WI38 (cell line): ENCODE data around the gene MSI2.

Source experiments
- H3K4me3 ChIP-seq: 2 replicates; pipeline ENCODE4 v1.5.1; 2011; ENCODE audit warnings: low read depth, mild to moderate bottlenecking, control low read depth, low read length
- CTCF ChIP-seq: IDR thresholded peaks from 2 replicates; pipeline ENCODE4 v1.5.1; 2012; ENCODE audit warnings: low read depth, mild to moderate bottlenecking, control low read depth, low read length

MSI2 gene

GRCh38 chr17:57623620-57624019 lies 367.3 kb downstream of the MSI2 start:
- TF ChIP-seq CTCF = no peak
- H3K4me3 ChIP-seq = no peak overlapping the region

DNA sequence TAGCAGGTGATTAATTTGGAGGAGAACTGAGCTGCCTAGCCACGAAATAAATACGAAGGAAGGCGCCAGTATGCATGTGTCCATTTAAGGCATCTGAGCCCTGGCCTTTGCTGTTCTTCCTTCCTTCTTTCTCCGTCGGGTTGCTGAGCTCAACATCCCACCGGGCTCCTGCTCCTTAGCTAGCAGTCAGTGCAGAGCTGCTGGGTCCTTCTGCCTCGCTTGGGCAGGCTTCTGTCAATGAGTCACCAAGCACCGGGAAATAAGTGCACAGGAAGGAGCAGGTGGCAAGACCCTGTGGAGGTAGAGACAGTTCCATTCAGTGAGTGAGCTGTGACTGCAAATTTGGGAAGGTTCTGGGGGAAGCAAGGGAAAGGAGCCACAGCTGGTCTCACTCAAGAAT lies 368.1 kb downstream of the MSI2 start:
- TF ChIP-seq CTCF = no peak
- H3K4me3 ChIP-seq = no peak overlapping the region

DNA sequence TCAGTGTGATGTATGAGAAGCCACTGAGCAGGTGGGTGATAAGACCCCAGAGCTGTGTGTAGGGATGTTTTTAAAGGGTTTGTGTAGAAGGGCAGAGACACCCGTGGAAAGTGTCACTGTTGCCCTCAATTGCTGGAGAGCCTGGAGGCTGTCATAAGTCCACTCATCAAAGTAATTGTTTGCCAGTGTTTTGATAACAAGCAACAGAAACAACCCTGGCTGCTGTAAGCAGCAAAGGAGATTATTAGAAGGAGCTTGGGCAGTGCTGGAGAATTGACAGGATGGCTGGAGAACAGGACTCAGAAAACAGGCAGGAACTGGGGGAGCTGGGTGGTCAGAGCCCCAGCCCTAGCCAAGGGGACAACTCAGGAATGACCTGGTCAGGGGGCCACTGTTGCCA lies 369.2 kb downstream of the MSI2 start:
- no peak overlapping the region for H3K4me3 ChIP-seq
- TF ChIP-seq CTCF = no peak

GRCh38 chr17:57625957-57626356 lies 369.6 kb downstream of the MSI2 start:
- TF ChIP-seq CTCF = no peak
- H3K4me3 ChIP-seq = no peak overlapping the region

DNA sequence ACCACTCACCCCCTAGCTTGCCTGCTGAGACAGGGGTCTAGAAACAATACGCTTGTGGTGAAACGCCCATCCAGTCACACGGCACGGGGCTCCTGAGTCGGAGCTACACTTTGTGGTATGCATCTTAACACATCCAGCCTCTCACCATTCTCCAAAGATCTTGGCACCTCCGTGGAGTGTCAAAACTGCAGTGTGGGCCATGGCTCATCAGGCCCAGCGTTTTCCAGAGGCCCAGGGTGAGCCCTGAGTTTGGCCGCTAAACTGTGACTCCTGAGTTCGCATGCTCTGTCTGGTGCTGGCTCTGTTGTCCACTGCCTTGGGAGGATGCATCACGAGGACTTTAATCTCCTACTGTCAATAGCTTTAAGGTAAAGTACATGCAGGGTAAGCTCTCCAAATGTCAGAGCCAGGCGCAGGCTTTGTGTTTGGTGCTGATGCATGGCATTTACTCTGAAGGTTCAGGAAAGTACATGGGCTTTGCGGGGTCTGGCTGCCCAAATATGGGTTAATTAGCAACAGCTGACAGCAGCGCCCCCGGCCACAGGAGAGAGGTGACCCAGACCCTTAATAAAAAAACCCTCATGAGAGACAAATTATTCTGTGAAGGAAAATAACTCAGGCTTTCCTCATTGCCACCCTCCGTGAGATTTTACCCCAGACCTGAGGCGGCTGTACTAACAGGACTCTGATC lies 370.3 kb downstream of the MSI2 start:
- no peak overlapping the region for H3K4me3 ChIP-seq
- no peak for TF ChIP-seq CTCF

DNA sequence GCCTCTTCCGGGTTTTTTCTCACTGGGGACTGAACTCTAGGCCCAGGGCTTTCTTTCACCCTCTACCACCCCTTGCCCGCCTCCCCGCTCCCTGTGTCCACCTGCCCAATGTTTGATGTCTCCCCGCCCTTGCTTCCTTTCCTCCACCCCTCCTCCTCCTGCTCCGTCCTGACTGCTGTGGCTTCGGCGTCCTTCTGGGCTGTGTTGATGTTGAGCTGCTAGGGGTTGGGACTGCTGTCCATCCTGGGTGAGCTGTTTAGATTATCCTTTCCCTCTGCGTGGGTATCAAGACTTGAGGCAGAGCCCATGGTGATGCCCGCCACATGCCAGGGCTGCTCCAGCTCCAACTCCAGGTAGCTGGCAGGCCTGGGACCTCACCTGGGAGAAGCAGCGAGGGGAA lies 371.3 kb downstream of the MSI2 start:
- no peak overlapping the region for H3K4me3 ChIP-seq
- TF ChIP-seq CTCF = no peak

DNA sequence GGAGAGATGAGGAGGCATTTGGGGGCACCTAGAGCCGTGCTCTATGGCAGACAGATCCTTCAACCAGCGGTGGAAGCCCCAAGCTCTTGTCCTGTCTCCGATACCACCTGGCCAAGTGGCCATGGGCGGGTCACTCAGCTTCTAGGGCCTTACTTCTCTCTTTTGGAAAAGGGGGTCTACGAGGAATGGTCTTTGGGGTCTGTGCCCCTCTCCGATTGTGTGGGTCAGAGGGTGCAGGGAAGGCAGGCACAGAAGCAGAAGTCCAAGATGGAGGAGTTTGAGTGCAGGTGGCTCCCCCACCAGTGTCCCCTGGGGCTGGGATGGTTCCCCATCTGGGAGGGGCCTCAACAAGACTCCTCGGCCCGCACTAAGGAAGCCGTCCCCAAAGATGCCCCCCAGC lies 372.1 kb downstream of the MSI2 start:
- no peak for TF ChIP-seq CTCF
- no peak overlapping the region for H3K4me3 ChIP-seq
